GM18498 (cell line): Measurements from ENCODE around the gene OPALIN.
A peak's percentile ranks its signal among the peaks of the same experiment; 100 is the strongest.
"Not testable (repeated sequence)": the region's sequence is repeated elsewhere in the genome, so short reads cannot be mapped to it uniquely, and the experiment has no call there.

Source experiments
- ATAC-seq: cut with Tn5 transposase; IDR thresholded peaks from one replicate; pipeline ENCODE4 v1.9.1; 2021; ENCODE audit warnings: mild to moderate bottlenecking, moderate library complexity; ENCODE audit not compliant: unreplicated experiment

OPALIN gene

DNA sequence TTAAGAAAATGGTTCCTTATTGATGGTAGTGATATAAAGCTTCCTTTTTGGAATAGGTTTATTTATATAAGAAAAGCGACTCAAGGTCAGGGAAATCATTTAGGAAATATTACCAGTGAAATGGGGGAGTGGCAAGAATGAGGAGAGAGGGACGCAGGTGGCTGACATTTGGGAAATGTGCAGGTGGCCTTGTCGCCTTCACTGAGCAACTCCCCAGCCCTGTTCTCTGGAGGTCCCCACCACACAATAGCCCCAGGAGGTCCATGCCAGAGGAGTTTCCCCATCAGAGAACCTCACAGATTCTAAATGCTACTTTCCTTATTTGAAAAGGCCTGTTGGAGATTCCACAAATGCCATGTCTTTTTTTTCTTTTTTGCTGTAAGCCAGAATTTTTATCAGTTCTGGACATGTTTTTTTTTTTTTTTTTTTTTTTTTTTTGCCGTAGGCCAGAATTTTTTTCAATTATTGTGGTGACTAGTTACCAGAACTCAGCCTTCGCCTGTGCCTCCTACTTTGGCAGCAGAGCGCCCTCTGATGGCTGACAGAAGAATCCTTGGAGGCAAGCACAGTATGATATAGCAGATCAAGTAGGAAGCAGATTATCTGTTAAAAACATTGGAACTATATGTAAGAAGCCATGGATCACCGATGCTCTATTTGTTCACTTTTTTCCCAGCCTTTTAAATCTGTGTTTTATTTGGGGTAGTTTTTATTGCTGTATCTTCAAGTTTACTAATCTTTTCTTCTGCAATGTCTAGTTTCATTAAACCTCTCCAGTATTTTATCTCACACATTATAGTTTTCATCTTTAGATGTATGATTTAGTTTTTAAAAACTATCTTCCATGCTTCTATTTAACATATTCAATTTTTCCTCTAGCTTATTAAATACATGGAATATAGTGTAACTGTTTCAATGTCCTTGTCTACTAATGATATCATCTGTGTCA lies 18.6 kb downstream of the OPALIN start:
- ATAC-seq: peak; percentile 71

DNA sequence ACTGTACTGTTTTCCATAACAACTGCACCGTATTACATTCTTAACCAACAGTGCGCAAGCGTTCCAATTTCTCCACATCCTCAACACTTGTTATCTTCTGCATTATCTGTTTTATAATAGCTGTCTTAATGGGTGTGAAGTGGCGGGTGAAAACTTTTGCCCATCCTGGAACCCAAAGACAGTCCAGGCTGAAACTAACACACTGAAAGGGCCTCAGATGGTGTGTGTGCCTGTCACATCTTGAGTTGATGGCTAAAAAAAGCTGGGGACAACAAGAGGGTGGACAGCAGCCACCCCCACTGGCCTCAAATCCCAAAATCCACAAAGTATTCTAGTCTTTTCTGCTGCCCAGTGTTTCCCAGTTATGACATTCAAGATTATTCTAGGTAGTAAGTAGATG lies 19.4 kb downstream of the OPALIN start:
- ATAC-seq: no peak

DNA sequence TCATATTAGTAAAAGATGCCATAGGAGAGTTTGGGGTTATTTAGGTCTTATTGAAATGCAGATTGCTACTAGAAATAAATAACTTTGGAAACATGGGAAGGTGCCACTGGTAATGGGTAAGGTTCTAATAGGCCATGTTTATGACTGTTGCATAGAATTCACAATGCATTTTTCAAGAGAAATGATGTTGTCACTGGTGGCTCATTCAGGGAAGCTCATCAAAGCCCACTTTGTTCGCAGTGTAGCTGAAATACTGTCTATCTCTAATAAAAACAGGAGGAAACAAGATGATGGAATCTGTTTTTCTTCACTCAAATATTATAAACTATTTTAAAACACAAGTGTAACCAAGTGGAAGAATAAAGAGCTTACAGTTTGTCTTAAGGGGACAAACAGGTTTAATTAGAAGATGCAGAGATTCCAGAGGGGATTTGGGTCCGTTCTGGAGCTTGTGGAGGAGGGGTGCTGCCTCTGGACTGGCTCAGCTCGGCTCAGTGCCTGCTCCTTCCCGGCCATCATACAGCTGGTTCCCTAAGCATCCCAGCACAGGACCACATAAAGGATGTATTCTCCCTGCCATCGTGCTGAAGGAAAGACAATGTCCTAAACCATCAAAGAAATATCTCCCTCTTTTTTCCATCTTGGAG lies 20.4 kb downstream of the OPALIN start:
- ATAC-seq: no peak

DNA sequence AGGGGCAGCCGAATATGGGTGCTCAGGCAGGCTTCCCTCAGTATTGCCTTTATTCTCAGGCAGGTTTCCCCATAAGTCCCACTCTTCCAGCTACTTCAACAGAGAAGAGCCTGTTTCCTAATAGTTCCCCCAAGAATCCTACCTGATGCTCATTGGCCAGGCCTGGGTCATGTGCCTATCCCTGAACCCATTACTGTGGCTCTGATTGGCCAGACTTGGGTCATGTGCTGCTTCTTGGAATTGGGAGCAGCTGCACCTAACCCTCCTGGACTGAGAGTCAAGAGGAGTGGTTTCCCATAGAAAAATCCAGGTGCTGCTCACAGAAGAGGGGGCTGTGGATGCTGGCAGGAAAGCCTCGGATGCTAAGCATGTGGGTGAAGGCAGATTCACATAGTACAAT lies 21.7 kb downstream of the OPALIN start:
- ATAC-seq: no peak

DNA sequence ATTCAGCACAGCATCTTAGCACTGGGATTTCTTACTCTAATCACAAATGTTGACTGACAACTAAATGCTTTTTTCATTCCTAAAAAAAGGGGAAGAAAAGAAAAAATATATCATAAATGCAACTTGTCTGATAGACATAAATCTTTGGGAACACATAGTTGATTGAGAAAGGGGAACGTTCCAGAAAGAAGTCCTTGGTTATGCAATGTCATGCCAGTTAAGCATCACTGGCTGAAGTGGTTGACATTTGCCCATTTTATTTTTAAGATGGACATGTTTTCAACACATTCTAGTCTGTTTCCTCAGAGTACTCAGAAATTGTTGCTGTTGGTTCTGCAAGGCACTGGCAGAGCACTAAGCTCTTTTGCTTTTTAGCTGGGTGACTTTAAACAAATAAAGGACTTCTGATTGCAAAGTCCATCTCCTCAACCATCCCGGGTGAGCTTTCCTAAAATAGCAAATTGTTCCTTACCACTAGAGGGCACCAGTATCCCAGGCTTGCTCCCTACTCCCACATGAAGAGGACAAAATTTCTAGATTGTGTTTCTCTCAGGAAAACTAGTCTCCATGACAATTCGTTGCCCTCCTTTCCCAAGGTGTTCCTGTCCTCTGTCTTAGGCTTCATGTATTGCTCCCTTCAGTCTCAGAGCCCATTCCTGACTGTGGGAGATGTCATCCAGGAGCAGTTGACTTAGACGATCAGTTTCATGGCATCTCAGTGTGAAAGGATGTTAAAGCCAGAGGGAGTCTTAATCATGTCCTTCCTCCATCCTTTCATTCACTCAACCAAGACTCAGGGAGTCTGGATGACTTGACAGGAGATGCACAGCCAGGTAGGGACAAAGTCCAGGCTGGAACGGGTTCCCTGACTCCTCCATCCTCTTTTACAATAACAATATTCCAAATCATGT lies 23.9 kb downstream of the OPALIN start:
- no peak for ATAC-seq

DNA sequence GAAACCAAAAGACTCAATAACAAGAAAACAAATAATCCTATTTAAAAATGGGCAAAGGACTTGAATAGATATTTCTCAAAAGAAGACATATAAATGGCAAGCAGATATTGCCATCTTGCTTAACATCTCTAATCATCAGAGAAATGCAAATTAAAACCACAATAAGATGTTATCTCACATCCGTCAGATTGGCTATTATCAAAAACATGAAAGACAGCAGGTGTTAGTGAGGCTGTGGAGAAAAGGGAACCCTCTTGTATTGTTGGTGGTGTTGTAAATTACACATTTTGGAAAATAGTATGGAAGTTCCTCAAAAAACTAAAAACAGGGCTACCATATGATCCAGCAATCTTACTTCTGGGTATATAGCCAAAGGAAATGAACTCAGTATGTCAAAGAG lies 25.7 kb downstream of the OPALIN start:
- no peak for ATAC-seq

DNA sequence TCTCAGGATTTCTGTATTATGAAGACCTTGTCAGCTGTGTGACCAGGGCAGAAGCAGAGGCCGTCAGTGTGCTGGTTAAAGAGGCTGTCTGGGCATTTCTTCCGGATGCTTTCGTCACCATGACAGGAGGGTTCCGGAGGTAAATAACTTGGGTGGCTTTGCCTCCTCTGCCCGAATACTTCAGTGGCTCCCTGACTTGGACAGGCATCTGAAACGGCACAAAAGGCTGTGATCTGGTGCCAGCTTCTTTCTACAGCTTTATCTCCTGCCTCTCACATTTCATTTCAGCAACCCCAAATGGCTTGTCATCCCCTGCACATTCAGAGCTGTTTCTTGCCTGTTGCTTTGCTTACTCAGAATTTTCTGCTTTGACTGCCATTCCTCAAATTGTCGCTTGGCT lies 31.3 kb downstream of the OPALIN start:
- no peak for ATAC-seq

DNA sequence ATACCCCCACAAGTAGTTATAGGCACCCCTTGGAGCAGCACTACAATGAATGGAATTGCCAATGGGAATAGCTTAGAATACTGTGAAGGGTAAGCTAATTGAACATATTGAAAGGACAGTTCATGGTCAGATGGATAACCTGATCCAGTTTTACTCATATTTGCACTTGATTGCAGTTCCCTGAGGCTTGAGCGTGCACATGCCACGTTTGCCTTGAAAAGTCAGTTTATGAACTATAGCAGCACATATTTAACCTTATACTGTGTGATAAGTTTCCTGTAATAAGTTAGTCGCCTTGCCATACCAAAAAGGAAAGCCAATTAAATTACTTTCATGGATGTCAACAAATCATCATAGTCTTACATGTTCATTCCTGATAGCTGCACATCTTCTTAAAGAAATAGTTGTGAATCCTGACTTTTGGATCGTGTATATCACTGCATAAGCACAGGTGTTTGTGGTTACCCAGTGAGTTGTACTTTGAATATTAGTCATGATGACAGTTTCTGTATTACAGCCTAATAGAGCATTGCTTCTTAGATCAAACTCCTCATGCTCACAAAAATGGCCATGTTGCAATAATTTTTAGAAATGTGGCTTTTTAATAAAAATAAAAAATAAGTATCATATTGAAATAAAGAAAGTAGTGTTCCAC lies 33.0 kb downstream of the OPALIN start:
- ATAC-seq: peak; percentile 89

DNA sequence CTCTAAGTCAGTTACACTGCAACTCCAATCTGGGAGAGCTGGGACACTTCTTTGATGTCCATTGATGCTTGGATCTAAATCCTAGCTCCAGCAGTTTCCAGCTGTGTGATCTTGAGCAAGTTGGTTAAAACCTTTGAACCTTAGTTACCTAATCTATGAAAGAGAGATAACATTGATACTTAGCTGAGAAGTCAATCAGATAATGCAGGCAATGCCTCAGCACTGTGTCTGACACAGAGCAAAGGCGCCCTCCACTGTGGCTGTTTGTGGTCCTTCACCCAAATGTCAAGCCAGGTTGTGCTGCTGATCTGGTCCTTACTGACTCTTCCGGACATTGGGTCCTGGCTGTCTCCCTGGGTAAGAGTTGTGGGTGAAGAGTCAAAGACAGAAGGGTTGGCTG lies 34.4 kb downstream of the OPALIN start:
- no peak for ATAC-seq

DNA sequence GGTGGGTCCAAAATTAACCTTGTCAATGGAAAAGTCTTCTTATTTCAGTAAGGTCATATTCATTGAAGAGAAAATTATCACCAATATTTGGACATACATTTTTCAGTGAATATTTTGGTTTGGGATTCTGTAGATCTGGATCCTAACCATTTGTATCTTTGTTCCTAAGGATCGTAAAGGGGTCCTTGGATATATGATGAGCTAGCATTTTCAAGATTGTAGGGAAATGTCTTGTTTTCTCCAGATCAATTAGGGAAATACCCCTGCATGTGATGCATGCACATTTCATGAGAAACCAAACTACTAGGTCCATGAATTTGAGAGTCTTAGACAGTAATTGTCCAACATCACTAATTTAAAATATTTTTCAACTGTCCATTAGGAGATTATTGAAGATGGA lies 36.5 kb downstream of the OPALIN start:
- ATAC-seq: no peak

DNA sequence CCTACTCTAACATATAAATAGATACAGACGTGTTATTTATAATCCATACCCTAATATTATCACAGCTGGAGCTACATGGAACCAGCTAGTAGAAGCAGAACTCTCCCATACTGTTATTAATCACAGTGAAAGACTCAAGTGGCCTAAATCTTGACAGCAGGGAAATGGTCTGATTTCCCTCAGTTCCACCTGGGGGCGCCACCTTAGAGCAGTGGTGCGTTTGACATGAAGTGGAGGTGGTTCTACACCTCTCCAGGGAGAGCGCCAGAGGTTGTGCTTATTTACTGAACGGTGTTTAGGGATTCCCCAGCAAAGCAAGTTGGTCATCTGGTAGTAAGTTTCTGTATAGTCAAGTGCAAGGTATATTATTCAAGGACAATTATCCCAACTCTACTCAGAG lies 37.0 kb downstream of the OPALIN start:
- no peak for ATAC-seq

DNA sequence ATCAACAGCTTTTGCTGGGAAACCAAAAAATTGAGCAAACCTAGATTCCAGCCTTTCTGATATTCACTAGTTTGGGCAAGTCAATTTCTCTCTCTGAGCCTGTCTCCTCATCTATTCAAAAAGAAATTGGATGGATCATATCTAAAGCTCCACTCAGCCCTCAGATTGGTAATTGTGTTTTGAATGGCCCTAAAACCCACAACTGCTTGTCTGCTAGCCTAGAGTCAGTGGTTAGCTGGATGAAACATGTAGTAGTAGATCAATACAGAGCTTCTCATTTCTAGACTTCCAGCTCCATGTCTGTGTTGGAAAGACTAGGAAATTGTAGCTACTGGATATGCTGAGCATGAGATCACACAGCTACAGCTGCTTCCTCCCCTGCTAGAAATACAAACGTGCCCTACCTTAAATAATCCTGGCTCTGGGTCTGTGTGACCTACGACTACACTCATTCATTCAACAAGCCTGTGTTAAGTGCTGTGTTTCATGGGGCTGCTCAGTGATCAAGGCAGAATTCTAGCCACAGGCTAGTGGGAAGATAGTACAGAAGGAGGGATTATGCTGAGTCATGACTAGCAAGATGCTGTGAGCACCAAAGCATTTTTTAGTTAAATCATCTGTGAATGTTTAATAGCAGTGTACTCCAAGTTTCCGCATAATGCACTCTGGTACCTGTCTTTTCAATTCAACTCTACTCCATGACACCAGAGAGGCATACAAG lies 38.9 kb downstream of the OPALIN start:
- no peak for ATAC-seq

DNA sequence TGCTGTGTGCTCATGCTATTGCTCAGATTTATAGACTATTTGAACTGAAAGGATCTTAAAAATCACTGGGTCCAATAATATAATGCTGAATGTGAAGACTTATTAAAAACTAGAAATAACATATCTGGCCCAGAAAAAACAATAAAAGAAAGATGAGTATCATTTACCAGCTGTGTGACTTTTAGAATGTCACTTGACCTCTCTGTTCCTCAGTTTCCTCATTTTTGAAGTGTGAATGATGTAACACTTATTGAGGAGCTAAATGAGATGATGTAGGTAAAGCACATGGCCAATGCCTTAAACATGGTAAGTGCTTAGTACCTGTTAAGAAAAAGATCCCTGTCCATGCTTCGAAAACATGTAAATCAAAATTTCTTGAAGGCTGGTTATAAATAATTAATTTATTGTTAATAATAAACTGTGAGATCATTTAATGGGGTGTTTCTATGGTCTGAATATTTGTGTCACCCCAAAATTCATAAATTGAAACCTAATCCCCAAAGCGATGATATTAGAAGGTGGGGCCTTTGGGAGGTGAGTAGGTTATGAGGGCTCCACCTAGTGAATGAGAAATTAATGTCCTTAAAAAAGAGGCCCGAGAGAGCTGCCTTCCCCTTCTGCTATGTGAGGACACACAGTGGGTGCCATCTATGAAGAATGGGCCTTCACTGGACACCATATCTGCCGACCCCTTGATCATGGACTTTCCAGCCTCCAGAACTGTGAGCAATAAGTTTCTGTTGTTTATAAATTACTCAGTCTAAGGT lies 41.6 kb downstream of the OPALIN start:
- ATAC-seq: no peak

DNA sequence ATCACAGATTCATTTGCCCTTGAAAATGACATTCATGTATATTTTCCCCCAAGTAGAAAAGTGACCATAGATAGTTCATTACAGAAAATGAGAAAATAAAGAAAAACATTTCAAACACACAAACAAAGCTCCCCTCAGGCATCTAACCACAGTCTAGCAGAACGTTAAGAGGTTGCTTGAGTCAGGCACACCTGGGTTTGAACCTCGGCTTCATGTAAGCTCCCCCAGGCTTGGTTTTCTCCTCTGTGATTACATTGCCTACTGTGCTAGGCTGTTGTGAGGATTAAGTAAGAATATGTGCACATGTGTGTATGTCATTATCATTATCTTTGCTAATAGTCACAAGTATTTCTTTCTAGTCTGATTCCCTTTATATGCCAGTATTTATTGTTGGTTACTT lies 45.5 kb downstream of the OPALIN start:
- no peak for ATAC-seq

DNA sequence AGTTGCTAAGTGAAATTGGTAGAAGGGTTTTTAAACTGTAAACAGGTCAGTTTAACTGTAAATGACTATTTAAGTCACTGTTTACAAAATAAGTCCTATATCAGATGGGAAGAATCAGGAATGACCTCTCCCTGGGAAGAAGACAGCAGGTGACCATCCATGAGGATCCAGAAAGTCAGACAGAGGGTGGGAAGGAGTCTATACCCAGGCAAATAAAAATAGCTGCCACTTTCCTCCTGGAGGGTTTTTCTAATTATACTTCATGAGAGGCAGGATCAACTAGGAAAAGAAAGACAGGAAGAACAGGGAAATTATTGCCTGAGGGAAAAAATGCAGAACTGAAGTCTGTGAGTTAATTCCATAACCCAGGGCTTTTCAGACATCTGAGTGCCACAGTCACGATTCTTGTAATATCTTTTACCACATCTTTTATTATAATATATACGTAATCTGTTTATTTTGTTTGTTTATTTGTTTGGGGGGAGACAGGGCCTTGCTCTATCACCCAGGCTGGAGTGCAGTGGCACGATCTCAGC lies 47.6 kb downstream of the OPALIN start:
- no peak for ATAC-seq

DNA sequence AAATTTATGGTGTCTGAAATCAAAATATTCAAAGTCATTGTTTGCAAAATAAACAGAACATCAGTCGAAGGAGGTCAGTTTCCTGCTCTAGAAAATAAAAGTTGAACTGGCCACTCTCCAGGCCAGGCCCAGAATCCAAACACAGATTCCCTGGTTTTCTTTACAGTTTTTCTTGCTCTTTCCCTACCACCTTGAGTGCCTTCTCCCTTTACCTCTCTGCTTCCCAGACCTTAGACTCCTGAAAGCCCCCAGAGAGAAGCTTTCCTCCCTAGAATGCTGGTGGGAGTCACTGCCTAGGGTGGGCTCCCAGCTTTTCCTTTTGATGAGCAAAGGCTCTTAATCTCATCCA lies 48.5 kb downstream of the OPALIN start:
- ATAC-seq: no peak

DNA sequence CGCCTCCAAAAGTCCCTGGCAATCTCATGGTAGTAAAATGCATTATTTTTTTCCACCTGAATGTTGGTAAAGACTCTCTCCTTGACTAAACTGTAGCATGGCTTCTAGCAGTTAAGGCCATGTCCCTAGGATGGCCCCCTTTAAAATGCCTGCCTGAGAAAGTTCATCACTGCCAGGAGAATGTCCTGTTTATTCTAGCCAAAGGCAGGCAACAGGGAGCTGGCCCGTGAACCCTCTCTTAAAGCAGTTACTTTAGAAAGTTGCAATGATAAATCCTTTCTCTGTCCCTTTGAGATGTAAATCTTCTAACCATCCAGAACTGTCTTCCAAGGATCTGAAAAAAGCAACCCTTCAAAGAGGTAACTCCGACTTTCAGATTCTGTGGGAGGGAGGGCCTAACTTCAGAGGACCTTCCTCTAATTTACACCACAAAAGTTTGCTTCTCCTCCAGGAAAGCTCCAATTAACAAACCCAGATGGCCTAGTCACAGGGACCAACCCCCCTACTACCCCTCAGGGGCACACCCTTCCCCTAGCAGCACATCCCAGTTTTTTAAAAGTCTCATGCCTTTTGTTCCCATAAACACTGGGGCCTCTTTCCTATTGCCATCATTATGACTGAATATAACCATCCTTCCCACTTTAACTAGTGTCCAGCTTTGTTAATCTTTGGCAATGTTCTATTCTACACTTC lies 49.0 kb downstream of the OPALIN start:
- no peak for ATAC-seq

DNA sequence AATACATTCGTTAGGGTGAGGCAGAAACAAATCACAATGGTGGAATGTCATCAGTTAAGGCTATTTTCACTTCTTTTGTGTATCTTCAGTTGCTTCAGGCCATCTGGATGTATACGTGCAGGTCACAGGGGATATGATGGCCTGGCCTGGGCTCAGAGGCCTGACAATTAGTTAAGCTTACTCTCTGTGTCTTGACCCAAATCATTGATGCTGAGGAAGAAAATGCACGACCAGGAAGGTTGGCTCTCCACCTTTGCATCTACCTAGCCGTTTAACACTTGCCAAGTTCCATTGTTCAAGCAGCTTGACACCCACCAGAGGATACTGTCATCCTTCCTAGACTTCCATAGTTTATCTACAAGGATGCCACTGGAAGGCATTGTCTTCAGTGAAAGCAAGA lies 49.9 kb downstream of the OPALIN start:
- not testable (repeated sequence) for ATAC-seq

DNA sequence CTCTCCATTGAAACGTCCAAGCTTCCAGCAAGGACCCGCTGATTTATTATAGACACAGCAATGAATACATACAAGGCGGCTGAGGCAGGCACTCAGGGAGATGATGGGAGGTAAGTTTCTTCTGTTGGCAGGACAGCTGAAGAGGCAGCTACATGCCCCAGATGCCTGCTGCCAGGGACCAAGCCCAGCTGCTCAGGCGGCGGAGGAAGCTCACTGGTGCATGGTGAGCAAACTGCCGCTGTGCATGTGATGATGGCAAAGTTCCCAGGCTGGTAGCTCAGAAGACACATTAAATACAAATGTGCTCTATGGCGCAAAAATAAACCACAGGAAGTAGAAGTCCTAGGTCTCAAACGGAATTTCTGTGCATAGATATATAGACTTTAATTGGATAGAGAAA lies 52.3 kb downstream of the OPALIN start:
- peak; percentile 62 for ATAC-seq
